CD4-positive, alpha-beta T cell treated with Interleukin-6 at 100 ng/mL for 8 hours (primary cell): ENCODE data around the gene AXIN1.

Experiments used
- DNase-seq: peaks from one replicate; pipeline ENCODE4 v3.0.0-alpha.2; 2020; ENCODE audit warnings: mixed read lengths, low spot score

AXIN1 gene

GRCh38 chr16:330741-331140 lies 21.8 kb downstream of the AXIN1 start:
- DNase-seq, result no peak

GRCh38 chr16:325375-326145 lies 27.0 kb downstream of the AXIN1 start:
- DNase-seq, result no peak

DNA sequence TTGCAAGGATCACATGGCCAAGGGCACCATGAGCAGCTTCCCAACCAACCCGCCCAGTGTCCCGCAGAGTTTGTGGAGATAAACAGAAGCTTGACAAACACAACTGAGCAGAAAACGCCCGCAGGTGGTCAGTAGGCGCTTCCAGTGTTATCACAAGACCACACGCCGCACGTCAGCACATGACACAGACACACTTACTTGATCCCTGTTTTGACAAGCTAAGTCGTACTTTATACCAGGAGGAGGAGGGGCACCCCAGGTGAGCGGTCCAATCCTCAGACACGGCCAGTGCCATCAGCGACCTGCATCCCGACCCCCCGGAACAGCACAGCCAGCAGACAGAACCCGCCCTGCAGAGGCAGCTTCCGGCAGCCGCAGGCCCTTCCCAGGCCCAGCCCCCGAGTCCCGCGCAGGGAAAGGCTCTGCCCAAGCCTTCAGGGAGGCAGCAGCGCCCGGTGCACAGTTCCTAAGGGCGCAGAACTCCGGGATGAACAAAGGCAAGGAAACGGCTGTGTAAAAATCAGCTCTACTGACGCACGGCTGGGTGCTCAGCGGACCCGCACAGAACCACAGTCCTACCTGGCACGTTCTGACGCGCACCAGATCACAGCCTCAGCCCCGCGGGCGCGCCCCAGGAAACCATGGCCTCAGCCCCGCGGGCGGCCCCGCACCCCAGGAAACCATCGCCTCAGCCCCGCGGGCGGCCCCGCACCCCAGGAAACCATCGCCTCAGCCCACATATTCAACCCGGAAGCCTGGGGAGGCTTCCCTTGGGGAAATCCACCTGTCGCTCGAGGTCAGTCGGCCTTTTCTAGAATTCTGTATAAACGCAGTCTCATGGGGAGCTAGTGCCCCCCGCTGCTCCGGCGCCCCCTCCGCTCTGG lies 27.8 kb downstream of the AXIN1 start:
- peak; percentile 69 for DNase-seq

- no peak for DNase-seq
Observed at GRCh38 chr16:324201-324450, 28.4 kb downstream of the AXIN1 start.

DNA sequence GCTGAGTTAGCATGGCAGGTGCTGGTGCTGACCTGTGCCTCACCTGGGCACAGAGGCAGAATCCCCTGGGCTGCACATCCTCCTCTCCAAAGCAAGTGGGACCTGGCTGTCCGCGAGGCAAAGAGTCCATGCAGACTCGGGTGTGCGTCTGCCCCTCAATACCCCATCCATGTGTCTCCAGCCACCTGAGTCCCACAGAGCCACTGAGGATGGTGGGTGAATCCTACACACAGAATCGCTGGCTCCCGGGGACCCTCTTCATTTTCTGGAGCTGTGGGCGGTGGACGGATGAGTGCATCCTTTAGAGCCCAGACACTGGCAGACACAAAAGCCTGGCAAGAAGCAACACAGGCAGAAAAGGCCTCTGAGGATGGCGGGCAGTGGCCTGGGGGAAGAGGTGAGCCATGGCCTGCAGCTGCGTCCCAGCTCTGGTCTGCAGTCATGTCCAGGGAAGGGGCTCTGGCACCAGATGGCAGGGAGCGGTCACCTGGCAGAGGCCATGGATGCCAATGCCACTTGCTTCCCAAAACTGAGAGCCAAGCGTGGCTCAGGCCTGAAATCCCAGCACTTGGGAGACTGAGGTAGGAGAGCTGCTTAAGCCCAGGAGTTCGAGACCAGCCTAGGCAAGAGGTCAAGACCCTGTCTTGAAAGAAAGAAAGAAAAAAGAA lies 29.9 kb downstream of the AXIN1 start:
- DNase-seq, result no peak

GRCh38 chr16:321532-321931 lies 31.0 kb downstream of the AXIN1 start:
- no peak for DNase-seq

- no peak for DNase-seq
Observed at GRCh38 chr16:320206-320605, 32.3 kb downstream of the AXIN1 start.

DNA sequence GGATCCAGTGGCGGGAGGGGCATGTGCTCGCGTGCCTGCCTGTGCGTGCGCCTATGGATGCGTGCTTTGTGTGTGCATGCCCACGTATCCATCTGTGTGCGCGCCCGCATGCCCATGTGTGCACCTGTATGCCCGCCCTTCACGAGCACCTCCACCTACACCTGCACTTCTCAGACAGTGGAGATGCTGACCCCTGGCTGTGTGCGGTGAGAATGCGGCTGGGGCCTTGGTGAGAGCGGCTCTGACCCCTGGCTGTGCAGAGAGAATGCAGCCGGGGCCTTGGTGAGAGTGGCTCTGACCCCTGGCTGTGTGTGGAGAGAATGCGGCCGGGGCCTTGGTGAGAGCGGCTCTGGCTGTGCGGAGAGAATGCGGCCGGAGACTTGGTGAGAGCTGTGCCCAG lies 33.9 kb downstream of the AXIN1 start:
- no peak for DNase-seq

DNA sequence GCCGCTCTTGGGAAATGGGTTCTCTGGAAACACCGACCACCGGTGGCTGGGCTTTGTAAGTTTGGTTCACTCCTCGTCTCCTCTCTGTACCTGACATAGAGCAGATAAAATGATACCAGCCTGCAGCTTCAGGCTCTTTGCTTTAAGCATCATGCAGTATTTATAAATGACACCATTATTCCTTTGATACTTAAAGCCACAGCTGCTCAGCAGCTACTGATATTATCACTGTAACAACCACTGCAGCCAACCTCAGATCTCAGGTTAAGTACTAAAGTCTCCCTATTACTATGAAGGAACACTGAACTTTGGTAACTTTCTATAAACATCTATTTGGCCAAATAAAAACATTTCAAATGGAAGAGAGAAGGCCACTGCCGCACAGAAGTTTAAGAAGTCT lies 34.9 kb downstream of the AXIN1 start:
- DNase-seq, result no peak

DNA sequence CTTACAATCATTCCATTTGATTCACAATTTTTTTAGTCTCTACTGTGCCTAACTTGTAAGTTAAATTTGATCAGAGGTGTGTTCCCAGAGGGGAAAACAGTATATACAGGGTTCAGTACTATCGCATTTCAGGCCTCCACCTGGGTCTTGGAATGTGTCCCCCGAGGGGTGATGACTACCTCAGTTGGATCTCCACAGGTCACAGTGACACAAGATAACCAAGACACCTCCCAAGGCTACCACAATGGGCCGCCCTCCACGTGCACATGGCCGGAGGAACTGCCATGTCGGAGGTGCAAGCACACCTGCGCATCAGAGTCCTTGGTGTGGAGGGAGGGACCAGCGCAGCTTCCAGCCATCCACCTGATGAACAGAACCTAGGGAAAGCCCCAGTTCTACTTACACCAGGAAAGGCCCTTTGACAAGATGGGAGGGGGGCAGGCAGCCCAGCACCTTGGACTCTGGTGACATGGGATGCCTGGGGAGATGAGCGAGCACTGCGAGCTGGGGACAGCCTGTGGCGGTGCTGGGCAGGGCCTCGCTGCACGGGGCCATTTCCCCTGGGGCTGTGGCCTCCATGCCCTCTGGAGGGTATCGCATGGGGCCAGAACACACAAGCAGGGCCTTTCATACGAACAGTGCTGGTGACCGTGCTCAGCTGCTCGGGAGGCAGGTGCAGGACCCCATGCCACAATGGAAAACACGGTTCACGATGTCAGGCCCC lies 35.6 kb downstream of the AXIN1 start:
- DNase-seq, result no peak

DNA sequence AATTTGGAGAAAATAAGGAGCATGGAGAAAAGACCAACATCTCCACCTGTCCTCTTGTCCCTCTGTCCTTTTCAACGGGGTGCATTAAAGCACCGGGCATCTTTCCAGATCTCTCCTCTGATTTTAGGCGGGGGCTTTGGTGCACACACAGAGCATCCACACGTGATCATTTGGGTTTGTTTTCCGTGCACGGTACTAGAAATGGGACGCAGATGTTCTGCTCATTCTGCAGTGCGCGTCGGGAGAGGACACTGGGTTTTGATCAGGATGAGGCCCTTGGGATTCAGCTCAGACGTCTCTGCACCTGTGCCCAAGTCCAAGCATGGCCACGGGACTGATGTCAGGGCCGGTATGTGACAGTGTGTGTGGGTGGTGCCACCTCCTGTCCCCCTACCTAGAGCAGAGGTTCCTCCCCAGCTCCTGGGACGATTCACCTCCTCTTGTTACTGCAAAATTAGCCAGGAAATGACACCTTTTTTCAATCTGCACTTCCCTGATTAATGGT lies 37.7 kb downstream of the AXIN1 start:
- DNase-seq, result no peak

DNA sequence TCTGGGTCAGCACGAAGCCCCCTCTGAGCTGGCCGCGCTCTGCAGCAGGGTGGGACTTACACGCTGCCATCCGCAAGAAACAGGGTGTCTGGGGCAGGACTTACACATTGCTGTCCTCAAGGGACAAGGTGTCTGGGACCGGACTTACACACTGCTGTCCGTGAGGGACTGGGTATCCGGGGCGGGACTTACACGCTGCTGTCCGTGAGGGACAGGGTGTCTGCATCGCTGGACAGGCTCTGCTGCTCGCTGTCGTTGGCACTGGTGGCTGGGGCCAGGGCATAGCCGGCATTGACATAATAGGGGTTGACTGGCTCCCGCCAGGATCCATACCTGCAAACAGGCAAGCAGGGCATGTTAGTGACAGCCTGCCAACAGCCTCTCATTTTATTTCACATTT lies 38.2 kb downstream of the AXIN1 start:
- no peak for DNase-seq

GRCh38 chr16:311725-312124 lies 40.8 kb downstream of the AXIN1 start:
- no peak for DNase-seq

GRCh38 chr16:309476-309875 lies 43.0 kb downstream of the AXIN1 start:
- peak; percentile 19 for DNase-seq

DNA sequence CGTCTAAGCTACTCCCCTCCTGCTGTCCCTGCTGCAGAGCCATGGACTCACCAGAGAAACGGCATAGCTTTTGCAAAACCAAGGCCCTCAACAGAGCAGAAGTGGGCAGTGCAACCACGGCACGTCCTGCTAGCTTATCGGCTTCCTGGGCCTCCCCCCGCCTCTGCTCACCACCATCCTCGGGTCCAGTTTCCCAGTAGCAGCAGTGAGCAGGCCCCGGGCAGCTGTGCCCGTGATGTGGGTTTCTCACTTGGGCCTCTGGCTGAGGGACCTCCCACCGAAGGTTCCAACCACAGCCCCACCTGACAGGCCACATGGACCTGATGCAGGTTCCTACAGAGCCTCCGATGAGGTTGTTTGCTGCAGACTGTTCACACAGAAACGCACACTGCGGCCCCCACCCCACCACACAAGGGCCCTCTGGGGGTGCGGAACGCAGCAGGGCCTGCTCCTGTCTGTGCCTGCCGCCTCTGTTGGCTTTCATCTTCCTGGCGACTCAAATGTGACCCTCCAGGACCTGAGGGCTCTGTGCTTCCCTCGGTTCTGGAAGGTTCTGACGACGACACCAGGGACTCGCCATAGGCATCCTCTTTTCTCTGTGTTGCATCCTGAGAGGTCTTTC lies 44.7 kb downstream of the AXIN1 start:
- DNase-seq, result no peak

- DNase-seq, result no peak
Observed at GRCh38 chr16:306911-307370, 45.6 kb downstream of the AXIN1 start.

- no peak for DNase-seq
Observed at GRCh38 chr16:305916-306626, 46.5 kb downstream of the AXIN1 start.

GRCh38 chr16:303760-304505 lies 48.6 kb downstream of the AXIN1 start:
- no peak for DNase-seq

- no peak for DNase-seq
Observed at GRCh38 chr16:301950-302349, 50.6 kb downstream of the AXIN1 start.

DNA sequence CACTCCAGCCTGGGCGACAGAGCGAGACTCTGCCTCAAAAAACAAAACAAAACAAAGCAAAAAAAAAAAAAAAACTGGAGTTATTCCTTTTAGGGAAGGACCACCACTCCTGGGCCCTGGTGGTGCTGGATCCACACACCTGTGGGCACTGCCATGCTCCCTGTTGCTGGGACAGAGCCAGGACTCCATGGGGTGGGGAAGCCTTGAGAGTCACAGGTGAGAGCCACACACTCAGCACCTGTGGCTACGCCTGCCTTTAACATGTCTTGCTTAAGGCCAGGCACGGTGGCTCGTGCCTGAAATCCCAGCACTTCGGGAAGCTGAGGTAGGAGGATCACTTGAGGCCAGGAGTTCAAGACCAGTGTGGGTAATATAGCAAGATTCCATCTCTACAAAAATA lies 51.3 kb downstream of the AXIN1 start:
- DNase-seq, result no peak
